ENCODE results near the gene CRYGA. TPM values are rescaled to one million over a fixed set of nuclear protein-coding genes. Genes with fewer than 3 reads are reported as not detected.

The CRYGA gene
- total RNA-seq, 2 donors from 2014 or later, result not detected

GRCh38 chr2:208136716-208137094 lies 26.7 kb downstream of the CRYGA start:
- 79% methylated on average over 2 of the region's 2 CpGs for WGBS
- Histone ChIP-seq H3K27ac (no peak overlapping the region), H3K9me3 (no peaks in the 10 kb centered on the region), H3K36me3 (no peaks in the 10 kb centered on the region), H3K27me3 (replicated peaks; ENCODE audit: insufficient read depth) (no peaks in the 10 kb centered on the region), H3K4me1 (replicated peaks) (no peaks in the 10 kb centered on the region), H3K4me3 (no peak overlapping the region)
- intact Hi-C loops (cut with DNase I), result no loop called here
- no peak for TF ChIP-seq POLR2AphosphoS5 (IDR thresholded peaks at IDR 0.05)
- TF ChIP-seq POLR2A (IDR thresholded peaks at IDR 0.05), result no peak
- no peak for TF ChIP-seq CTCF (IDR thresholded peaks at IDR 0.05)
- DNase-seq (ENCODE audit: low spot score), result no peak

GRCh38 chr2:208135794-208136715 lies 27.3 kb downstream of the CRYGA start:
- Histone ChIP-seq H3K27me3 (replicated peaks; ENCODE audit: insufficient read depth) (no peaks in the 10 kb centered on the region), H3K36me3 (no peaks in the 10 kb centered on the region), H3K4me3 (no peak overlapping the region), H3K9me3 (no peaks in the 10 kb centered on the region), H3K27ac (no peak overlapping the region), H3K4me1 (replicated peaks) (no peaks in the 10 kb centered on the region)
- TF ChIP-seq POLR2AphosphoS5 (IDR thresholded peaks at IDR 0.05) (no peak), POLR2A (IDR thresholded peaks at IDR 0.05) (no peak), CTCF (IDR thresholded peaks at IDR 0.05) (no peak)
- WGBS, result 72% methylated on average over 11 of the region's 11 CpGs
- intact Hi-C loops (cut with DNase I), result no loop called here
- no peak for DNase-seq (ENCODE audit: low spot score)

GRCh38 chr2:208134928-208135586 lies 28.3 kb downstream of the CRYGA start:
- TF ChIP-seq POLR2AphosphoS5 (IDR thresholded peaks at IDR 0.05), result no peak
- no peak for TF ChIP-seq CTCF (IDR thresholded peaks at IDR 0.05)
- no peak for TF ChIP-seq POLR2A (IDR thresholded peaks at IDR 0.05)
- 45% methylated on average over 7 of the region's 8 CpGs for WGBS
- Histone ChIP-seq H3K27ac (no peak overlapping the region), H3K27me3 (replicated peaks; ENCODE audit: insufficient read depth) (no peaks in the 10 kb centered on the region), H3K9me3 (no peaks in the 10 kb centered on the region), H3K4me1 (replicated peaks) (no peaks in the 10 kb centered on the region), H3K4me3 (no peak overlapping the region), H3K36me3 (no peaks in the 10 kb centered on the region)
- DNase-seq (ENCODE audit: low spot score), result no peak
- intact Hi-C loops (cut with DNase I), result no loop called here

DNA sequence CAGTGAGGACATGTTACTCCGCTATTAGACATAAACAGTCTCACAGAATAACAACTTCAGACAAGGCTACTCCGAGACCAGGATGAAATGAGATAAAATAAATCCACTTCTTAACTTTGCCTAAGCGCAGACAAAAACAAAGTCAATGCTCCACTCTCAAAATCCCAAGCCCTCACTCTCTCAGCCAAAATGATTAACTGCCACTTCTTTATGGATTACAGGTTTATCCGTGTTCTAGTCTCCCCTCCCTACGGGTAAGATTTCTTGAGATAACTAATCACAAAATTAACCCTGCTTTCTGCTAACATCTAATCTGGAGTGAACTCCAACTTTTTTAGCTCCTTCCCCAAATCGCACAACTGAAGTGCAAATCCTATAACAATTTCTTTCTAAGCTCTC lies 32.7 kb downstream of the CRYGA start:
- WGBS, result 59% methylated on average over 6 of the region's 6 CpGs
- no peaks in the 10 kb centered on the region for H3K9me3 ChIP-seq
- no peak for DNase-seq (ENCODE audit: low spot score)
- TF ChIP-seq CTCF (IDR thresholded peaks at IDR 0.05) (no peak), POLR2AphosphoS5 (IDR thresholded peaks at IDR 0.05) (no peak), POLR2A (IDR thresholded peaks at IDR 0.05) (no peak)
- no peaks in the 10 kb centered on the region for H3K36me3 ChIP-seq
- intact Hi-C loops (cut with DNase I), result no loop called here
- no peaks in the 10 kb centered on the region for H3K4me1 ChIP-seq (replicated peaks)
- no peaks in the 10 kb centered on the region for H3K27me3 ChIP-seq (replicated peaks; ENCODE audit: insufficient read depth)
- no peak overlapping the region for H3K27ac ChIP-seq
- H3K4me3 ChIP-seq, result no peak overlapping the region

All from prostate gland (tissue), 2 donors.